A549 (cell line): ENCODE results near the gene MTA3. TPM values are rescaled to one million over a fixed set of nuclear protein-coding genes. Genes with fewer than 3 reads are reported as not detected.

ENCODE experiments used
- ATAC-seq, 2 experiments: fragments of 200-7000 bp in 1 of 2; fragments of >200 bp in 1 of 2; cut with Nextera tagmentation in 1 of 2; cut with Tn5 transposase in 1 of 2; 3 replicates each; pipeline versions ENCODE4 v1.8.0 to v1.9.1; 2018 to 2020; ENCODE audit warnings: mild to moderate bottlenecking in 1 of 2, moderate library complexity in 1 of 2
- CTCF ChIA-PET: fragments of 300-600 bp; sonication (Branson Sonifier 250); formaldehyde crosslinking; extraction: SDS; loops from one replicate; lab custom pipeline; 2021; ENCODE audit warnings: antibody characterized with exemption, inconsistent platforms; lab: Yijun Ruan, JAX
- POLR2A ChIA-PET: fragments of 350-600 bp; formaldehyde crosslinking; extraction: SDS; loops from one replicate; lab custom pipeline; 2021; ENCODE audit warnings: antibody characterized with exemption, inconsistent platforms; lab: Yijun Ruan, JAX
- DNase-seq, 2 experiments: peaks; one replicate each; pipeline versions ENCODE4 v3.0.0 to v3.0.0-alpha.2; 2011 to 2016; ENCODE audit warnings: low read depth in 1 of 2, low spot score in 1 of 2
- FAIRE-seq: peaks from 2 replicates; lab custom pipeline; 2011; peaks lifted over from hg19 to GRCh38; lab: Jason Lieb, UNC
- H3K27ac ChIP-seq, 2 experiments: fragments of >200 bp; sonication (Bioruptor Twin); formaldehyde crosslinking; 3 replicates each; pipeline ENCODE4 v1.5.1; 2016 to 2017
- H3K4me1 ChIP-seq: fragments of >200 bp; sonication (Bioruptor Twin); formaldehyde crosslinking; 3 replicates; pipeline ENCODE4 v1.6.1; 2016
- H3K4me2 ChIP-seq: fragments of >200 bp; sonication (Bioruptor Twin); formaldehyde crosslinking; 3 replicates; pipeline ENCODE4 v1.6.1; 2016
- H3K4me3 ChIP-seq: fragments of >200 bp; sonication (Bioruptor Twin); formaldehyde crosslinking; 3 replicates; pipeline ENCODE4 v1.5.1; 2016
- H3K9me3 ChIP-seq: fragments of >200 bp; sonication (Bioruptor Twin); formaldehyde crosslinking; 3 replicates; pipeline ENCODE4 v1.6.1; 2016
- CBX2 ChIP-seq: fragments of 200-600 bp; sonication (generic); IDR thresholded peaks from 2 replicates; pipeline ENCODE4 v1.6.1; 2016; ENCODE audit warnings: low read depth, mild to moderate bottlenecking, borderline replicate concordance
- CBX8 ChIP-seq: fragments of 200-600 bp; sonication (generic); IDR thresholded peaks from 2 replicates; pipeline ENCODE4 v1.6.1; 2016
- CHD2 ChIP-seq: fragments of 150-350 bp; IDR thresholded peaks from 2 replicates; pipeline ENCODE4 v1.6.1; 2014; ENCODE audit warnings: low read length; ENCODE audit not compliant: partially characterized antibody
- CHD4 ChIP-seq: fragments of 200-600 bp; sonication (generic); IDR thresholded peaks from 2 replicates; pipeline ENCODE4 v1.6.1; 2016; ENCODE audit warnings: antibody characterized with exemption, mild to moderate bottlenecking, borderline replicate concordance
- E2F6 ChIP-seq: IDR thresholded peaks from 2 replicates; pipeline ENCODE4 v1.6.1; 2012; ENCODE audit warnings: low read depth, borderline replicate concordance
- EHF ChIP-seq: fragments of 250-450 bp; sonication (Bioruptor Pico); IDR thresholded peaks from 2 replicates; pipeline ENCODE4 v1.5.0; 2020; ENCODE audit warnings: mild to moderate bottlenecking
- EHMT2 ChIP-seq: fragments of 200-600 bp; sonication (generic); IDR thresholded peaks from 2 replicates; pipeline ENCODE4 v1.6.1; 2016; ENCODE audit warnings: antibody characterized with exemption, low read depth, mild to moderate bottlenecking, moderate library complexity
- EP300 ChIP-seq, 2 experiments: fragments of >200 bp; sonication (Bioruptor Twin); formaldehyde crosslinking; IDR thresholded peaks; 2 replicates in 1 of 2; 3 replicates in 1 of 2; pipeline ENCODE4 v1.6.1; 2016 to 2017
- ESRRA ChIP-seq: fragments of 150-350 bp; IDR thresholded peaks from 2 replicates; pipeline ENCODE4 v1.6.1; 2014; ENCODE audit warnings: mild to moderate bottlenecking, low read length, borderline replicate concordance
- GATA3 ChIP-seq: IDR thresholded peaks from 2 replicates; pipeline ENCODE4 v1.6.1; 2012; ENCODE audit warnings: borderline replicate concordance
- HEYL ChIP-seq: fragments of 250-450 bp; sonication (Bioruptor Pico); IDR thresholded peaks from 2 replicates; pipeline ENCODE4 v1.8.0; 2021; ENCODE audit warnings: mild to moderate bottlenecking, moderate library complexity
- HOXA7 ChIP-seq: fragments of 250-450 bp; sonication (Bioruptor Pico); IDR thresholded peaks from 2 replicates; pipeline ENCODE4 v1.5.0; 2020; ENCODE audit warnings: mild to moderate bottlenecking, moderate library complexity
- HOXB13 ChIP-seq: fragments of 250-450 bp; sonication (Bioruptor Pico); IDR thresholded peaks from 2 replicates; pipeline ENCODE4 v1.5.0; 2020; ENCODE audit warnings: low read depth, mild to moderate bottlenecking, moderate library complexity
- HOXB5 ChIP-seq: fragments of 250-450 bp; sonication (Bioruptor Pico); IDR thresholded peaks from 2 replicates; pipeline ENCODE4 v1.5.0; 2020; ENCODE audit warnings: mild to moderate bottlenecking, moderate library complexity
- JUN ChIP-seq, 2 experiments: fragments of >200 bp; sonication (Bioruptor Twin); formaldehyde crosslinking; IDR thresholded peaks; 2 replicates in 1 of 2; 3 replicates in 1 of 2; pipeline ENCODE4 v1.6.1; 2016 to 2017
- KDM5A ChIP-seq: fragments of 200-600 bp; sonication (generic); IDR thresholded peaks from 2 replicates; pipeline ENCODE4 v1.6.1; 2016; ENCODE audit warnings: antibody characterized with exemption, mild to moderate bottlenecking
- MAFK ChIP-seq: fragments of 450-650 bp; IDR thresholded peaks from 2 replicates; pipeline ENCODE4 v1.6.1; 2014; ENCODE audit not compliant: partially characterized antibody
- MAX ChIP-seq: IDR thresholded peaks from 2 replicates; pipeline ENCODE4 v1.6.1; 2012
- MAZ ChIP-seq: fragments of 150-350 bp; IDR thresholded peaks from 2 replicates; pipeline ENCODE4 v1.6.1; 2014; ENCODE audit warnings: antibody characterized with exemption, low read depth, low read length, borderline replicate concordance
- MYC ChIP-seq: IDR thresholded peaks from 2 replicates; pipeline ENCODE4 v1.6.1; 2012; ENCODE audit warnings: mild to moderate bottlenecking, inconsistent platforms, low read length, improper control_type of control experiment, borderline replicate concordance
- NPAS2 ChIP-seq: fragments of 250-450 bp; sonication (Bioruptor Pico); IDR thresholded peaks from 2 replicates; pipeline ENCODE4 v1.8.0; 2022; ENCODE audit warnings: mild to moderate bottlenecking, moderate library complexity, borderline replicate concordance
- NR3C1 ChIP-seq: fragments of >200 bp; sonication (Bioruptor Twin); formaldehyde crosslinking; IDR thresholded peaks from 3 replicates; pipeline ENCODE4 v1.6.1; 2017
- PBX3 ChIP-seq: IDR thresholded peaks from 2 replicates; pipeline ENCODE4 v1.6.1; 2012
- POLR2A ChIP-seq: IDR thresholded peaks from 2 replicates; pipeline ENCODE4 v1.6.1; 2012; ENCODE audit warnings: mild to moderate bottlenecking, low read length
- RARB ChIP-seq: fragments of 250-450 bp; sonication (Bioruptor Pico); IDR thresholded peaks from 2 replicates; pipeline ENCODE4 v1.8.0; 2021; ENCODE audit warnings: mild to moderate bottlenecking, moderate library complexity
- RCOR1 ChIP-seq: fragments of 150-350 bp; IDR thresholded peaks from 2 replicates; pipeline ENCODE4 v1.6.1; 2014; ENCODE audit warnings: antibody characterized with exemption, low read length, low read depth
- SMC3 ChIP-seq: fragments of >200 bp; sonication (Bioruptor Twin); formaldehyde crosslinking; IDR thresholded peaks from 3 replicates; pipeline ENCODE4 v1.6.1; 2018; ENCODE audit warnings: inconsistent platforms
- SREBF2 ChIP-seq: fragments of 450-650 bp; IDR thresholded peaks from 2 replicates; pipeline ENCODE4 v1.6.1; 2014; ENCODE audit warnings: mild to moderate bottlenecking, moderate library complexity
- USF2 ChIP-seq: fragments of 450-650 bp; IDR thresholded peaks from 2 replicates; pipeline ENCODE4 v1.6.1; 2014; ENCODE audit warnings: antibody characterized with exemption
- ZSCAN20 ChIP-seq: fragments of 250-450 bp; sonication (Bioruptor Pico); IDR thresholded peaks from 2 replicates; pipeline ENCODE4 v1.8.0; 2022; ENCODE audit warnings: mild to moderate bottlenecking, moderate library complexity
- WGBS: methylation state at CpG from one replicate; pipeline ENCODE4 v1.1.6; 2017; ENCODE audit errors: missing lambda C conversion rate; 5-methylcytosine and 5-hydroxymethylcytosine counted together
- polyA plus RNA-seq, 4 experiments: library from polyadenylated mRNA; depleted of rRNA in 3 of 4; stranded (reverse); fragments of >200 nt; fragmentation: RNase III in 1 of 4; extraction: RNeasy Plus Mini Kit Qiagen cat#74134 plus additional on column Dnase treatment in 1 of 4; gene quantifications; 2 replicates in 3 of 4; 3 replicates in 1 of 4; pipeline ENCODE4 v1.2.3, GENCODE V29; 2011 to 2017

MTA3 gene
- polyA plus RNA-seq, 2 of the 4 experiments (the other 2 are of a cell fraction): 49.3 to 74.1 TPM

- CTCF ChIA-PET: interaction anchor here (1.1 to 1.7 kb wide), 5 partner anchors 9 to 430 kb away, joined by 3 to 7 read pairs (median 3); no protein-coding TSS in a partner anchor
- no peak overlapping the region for H3K27ac ChIP-seq
- FAIRE-seq (no peak), ATAC-seq (no peak), DNase-seq (no peak)
- POLR2A ChIA-PET: interaction anchor here (2.5 kb wide), 1 partner anchor 9 kb away, joined by 16 read pairs; no protein-coding TSS in a partner anchor
- no peak overlapping the region for H3K4me3 ChIP-seq
- no peak for TF ChIP-seq PBX3
- no peak for TF ChIP-seq RCOR1
- no peak for TF ChIP-seq RARB (CRISPR knock-in tag)
- TF ChIP-seq MAX: no peak
- TF ChIP-seq MYC: no peak
- TF ChIP-seq EP300 (IDR thresholded peaks at IDR 0.05): no peak
- no peak for TF ChIP-seq HOXB5 (CRISPR knock-in tag)
- no peak for TF ChIP-seq CBX8
- no peak for TF ChIP-seq ZSCAN20 (CRISPR knock-in tag)
- TF ChIP-seq HOXA7 (CRISPR knock-in tag): no peak
- TF ChIP-seq KDM5A: no peak
- no peak for TF ChIP-seq E2F6
- no peak for TF ChIP-seq EHF (CRISPR knock-in tag)
- no peak for TF ChIP-seq USF2
- no peak overlapping the region for H3K4me2 ChIP-seq
- WGBS: 65% methylated on average over 4 of the region's 4 CpGs
- H3K9me3 ChIP-seq: no peaks in the 10 kb centered on the region
- H3K4me1 ChIP-seq: peaks cover 7% of the 10 kb centered on the region; the same call in 2 of the 3 replicates
Observed at GRCh38 chr2:42800461-42800962, 232.1 kb downstream of the MTA3 start.

GRCh38 chr2:42800981-42801380 is 232.5 kb downstream of the MTA3 start:
- ChIA-PET POLR2A (interaction anchor here (2.5 kb wide), 1 partner anchor 9 kb away, joined by 16 read pairs; no protein-coding TSS in a partner anchor), CTCF (interaction anchor here (1.1 to 1.7 kb wide), 5 partner anchors 8 to 429 kb away, joined by 3 to 7 read pairs (median 3); no protein-coding TSS in a partner anchor)
- ATAC-seq (no peak), DNase-seq (no peak), FAIRE-seq (no peak)
- Histone ChIP-seq H3K4me2 (no peak overlapping the region), H3K27ac (no peak overlapping the region), H3K4me3 (no peak overlapping the region), H3K9me3 (no peaks in the 10 kb centered on the region), H3K4me1 (peaks cover 5% of the 10 kb centered on the region; the same call in 2 of the 3 replicates)
- TF ChIP-seq CHD4: no peak
- no peak for TF ChIP-seq USF2
- TF ChIP-seq HOXB13 (CRISPR knock-in tag): no peak
- no peak for TF ChIP-seq EHMT2
- no peak for TF ChIP-seq SREBF2
- TF ChIP-seq KDM5A: no peak
- TF ChIP-seq POLR2A: no peak
- TF ChIP-seq CHD2: no peak
- no peak for TF ChIP-seq NR3C1
- TF ChIP-seq HEYL (CRISPR knock-in tag): no peak
- no peak for TF ChIP-seq CBX2
- TF ChIP-seq JUN (IDR thresholded peaks at IDR 0.05): no peak
- TF ChIP-seq RCOR1: no peak
- no peak for TF ChIP-seq ESRRA
- TF ChIP-seq MAZ: no peak
- TF ChIP-seq MAFK: no peak
- TF ChIP-seq GATA3: no peak
- no peak for TF ChIP-seq NPAS2 (CRISPR knock-in tag)
- TF ChIP-seq SMC3: no peak
- no peak for TF ChIP-seq EHF (CRISPR knock-in tag)
- WGBS: 48% methylated on average over 2 of the region's 2 CpGs
